C4-2B (cell line): ENCODE data around the gene THEM5.

Experiments used
- H3K27ac ChIP-seq: fragments of 450-650 bp; 2 replicates; pipeline ENCODE4 v1.5.1; 2017
- ZFX ChIP-seq: fragments of 450-650 bp; IDR thresholded peaks from 2 replicates; pipeline ENCODE4 v1.6.1; 2017
- TF ChIP-seq, protein P1 (sequence below): fragments of 450-650 bp; conservative IDR thresholded peaks from 2 replicates; pipeline ENCODE4 v1.5.1; 2017; ENCODE audit warnings: mild to moderate bottlenecking

THEM5 gene

DNA sequence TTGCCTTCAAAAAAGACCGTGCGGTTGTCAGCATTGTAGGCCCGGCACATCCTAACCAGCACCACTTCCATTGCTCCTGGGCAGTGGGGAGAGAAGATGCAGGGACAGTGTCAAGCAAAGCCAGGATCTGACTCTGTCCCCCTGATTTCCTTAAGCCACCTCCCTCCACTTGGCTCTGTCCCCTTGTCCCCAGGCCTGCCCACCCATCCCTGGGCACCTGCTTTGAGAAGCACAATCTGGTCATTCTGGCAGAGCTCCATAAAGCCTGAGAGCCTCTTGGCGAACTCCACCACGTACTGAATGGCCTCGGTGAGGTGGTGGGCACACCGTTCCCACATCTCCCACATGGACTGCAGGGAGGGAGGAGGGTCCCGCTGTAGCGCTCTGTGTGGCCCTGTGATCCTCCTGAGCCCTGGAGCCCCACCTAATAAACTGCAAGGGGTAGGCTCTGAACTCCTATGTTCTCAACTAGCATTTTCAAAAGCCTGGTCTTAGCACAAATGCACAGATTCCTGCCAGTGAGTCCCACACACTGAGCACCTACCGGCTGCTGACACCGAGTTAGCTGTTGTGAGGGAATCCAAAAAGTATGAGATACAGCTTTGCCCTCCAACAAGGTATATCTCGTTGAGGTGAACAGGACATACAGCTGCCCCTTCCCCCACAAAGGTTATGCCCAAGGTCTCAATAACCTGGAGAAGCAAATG, 40.1 kb downstream of the THEM5 start:
- H3K27ac ChIP-seq = no peak overlapping the region
- TF ChIP-seq, protein P1, sequence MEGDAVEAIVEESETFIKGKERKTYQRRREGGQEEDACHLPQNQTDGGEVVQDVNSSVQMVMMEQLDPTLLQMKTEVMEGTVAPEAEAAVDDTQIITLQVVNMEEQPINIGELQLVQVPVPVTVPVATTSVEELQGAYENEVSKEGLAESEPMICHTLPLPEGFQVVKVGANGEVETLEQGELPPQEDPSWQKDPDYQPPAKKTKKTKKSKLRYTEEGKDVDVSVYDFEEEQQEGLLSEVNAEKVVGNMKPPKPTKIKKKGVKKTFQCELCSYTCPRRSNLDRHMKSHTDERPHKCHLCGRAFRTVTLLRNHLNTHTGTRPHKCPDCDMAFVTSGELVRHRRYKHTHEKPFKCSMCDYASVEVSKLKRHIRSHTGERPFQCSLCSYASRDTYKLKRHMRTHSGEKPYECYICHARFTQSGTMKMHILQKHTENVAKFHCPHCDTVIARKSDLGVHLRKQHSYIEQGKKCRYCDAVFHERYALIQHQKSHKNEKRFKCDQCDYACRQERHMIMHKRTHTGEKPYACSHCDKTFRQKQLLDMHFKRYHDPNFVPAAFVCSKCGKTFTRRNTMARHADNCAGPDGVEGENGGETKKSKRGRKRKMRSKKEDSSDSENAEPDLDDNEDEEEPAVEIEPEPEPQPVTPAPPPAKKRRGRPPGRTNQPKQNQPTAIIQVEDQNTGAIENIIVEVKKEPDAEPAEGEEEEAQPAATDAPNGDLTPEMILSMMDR = no peak
- TF ChIP-seq ZFX = no peak

DNA sequence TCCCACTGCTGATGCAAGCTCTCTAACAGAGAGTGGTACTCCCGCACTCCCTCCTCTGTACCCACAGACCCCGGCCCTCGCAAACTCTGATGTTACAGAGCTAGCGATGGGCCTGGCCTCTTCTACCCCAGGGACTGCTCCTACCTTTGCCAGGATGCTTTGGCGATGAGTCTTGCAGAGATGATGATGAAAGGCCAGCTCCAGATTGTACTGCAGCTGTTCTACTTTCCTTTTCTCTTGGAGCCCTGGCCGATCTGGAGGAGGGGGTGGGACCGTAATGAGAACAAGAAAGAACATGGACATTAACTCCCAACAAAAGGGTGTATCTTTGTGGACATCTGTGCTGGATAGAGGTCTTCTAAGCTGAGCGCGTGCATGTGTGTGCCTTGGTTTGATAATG, 42.3 kb downstream of the THEM5 start:
- H3K27ac ChIP-seq = no peak overlapping the region
- TF ChIP-seq ZFX = no peak
- TF ChIP-seq, protein P1 = no peak

DNA sequence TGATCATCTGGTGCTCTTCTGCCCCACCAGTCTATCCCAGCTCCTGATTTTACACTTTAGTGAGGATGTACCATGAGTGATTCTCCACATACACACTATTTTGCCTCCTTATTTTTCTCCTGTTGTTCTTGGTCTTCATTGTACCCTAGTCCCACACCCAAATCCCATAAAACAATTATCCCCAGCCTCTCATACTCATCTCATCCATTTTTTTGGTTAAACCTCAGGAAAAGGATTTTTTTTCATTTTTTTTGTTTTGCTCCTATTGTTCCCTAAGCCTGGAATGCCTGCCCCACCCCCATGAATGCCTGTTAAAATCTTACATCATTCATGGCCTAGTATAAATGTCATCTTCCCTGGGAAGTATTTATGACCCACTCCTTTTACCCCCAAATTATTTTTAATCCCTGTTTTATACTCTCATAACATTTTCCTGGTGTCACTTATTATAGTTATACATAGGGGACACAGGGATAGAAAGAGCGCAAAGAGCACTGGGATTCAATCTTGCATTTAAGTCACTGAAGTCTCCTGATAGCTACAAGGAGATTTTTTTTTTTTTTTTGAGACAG, 43.4 kb downstream of the THEM5 start:
- TF ChIP-seq, protein P1 = no peak
- TF ChIP-seq ZFX = no peak
- no peak overlapping the region for H3K27ac ChIP-seq

DNA sequence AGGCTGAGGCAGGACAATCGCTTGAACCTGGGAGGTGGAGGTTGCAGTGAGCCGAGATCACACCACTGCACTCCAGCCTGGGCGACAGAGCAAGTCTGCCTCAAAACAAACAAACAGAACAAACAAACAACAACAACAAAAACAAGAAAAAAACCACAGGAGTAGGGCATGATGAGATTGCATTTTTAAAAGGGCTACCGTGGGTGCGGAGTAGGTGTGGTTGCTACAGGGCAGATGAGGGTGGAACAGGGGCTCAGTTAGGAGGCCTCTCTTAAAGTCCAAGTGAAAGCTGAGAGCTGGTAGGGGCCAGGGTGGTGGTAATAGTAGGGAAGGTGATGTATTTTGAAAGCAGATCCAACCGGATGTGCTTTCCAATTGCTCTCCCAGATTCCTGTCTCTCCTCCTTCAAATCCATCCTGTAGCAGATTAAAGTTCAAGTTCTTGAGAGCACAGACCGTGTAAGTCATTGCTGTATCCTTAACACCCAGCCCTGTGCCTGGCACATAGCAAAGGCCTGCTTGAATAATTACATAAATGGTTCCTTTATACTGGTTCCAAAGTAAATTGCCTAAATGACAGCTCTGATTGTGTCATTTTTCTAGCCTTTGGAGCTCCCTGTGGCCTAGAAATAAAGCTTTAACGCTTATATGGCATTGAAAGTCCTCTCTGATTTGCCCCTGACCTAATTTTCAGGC, 44.1 kb downstream of the THEM5 start:
- no peak overlapping the region for H3K27ac ChIP-seq
- TF ChIP-seq, protein P1 = no peak
- TF ChIP-seq ZFX = no peak

DNA sequence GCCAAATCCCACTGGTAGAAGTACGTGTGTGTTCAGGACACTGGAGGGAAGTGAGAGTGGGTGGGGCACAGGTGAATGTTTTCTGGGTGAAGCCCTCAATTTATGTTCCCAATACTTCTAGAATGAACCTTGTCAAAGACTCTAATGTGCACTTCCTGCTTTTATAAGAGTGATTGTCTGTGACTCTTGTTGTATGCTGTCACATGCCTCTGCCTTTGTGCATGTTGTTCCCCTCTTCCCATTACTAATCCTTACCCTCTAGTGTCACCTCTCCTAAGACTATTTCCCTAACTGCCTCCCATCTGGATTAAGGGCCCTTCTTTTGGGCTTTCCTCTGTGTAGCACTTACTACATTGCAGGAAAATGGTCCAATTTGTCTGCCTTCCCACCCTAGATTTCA, 45.7 kb downstream of the THEM5 start:
- no peak overlapping the region for H3K27ac ChIP-seq
- TF ChIP-seq ZFX = no peak
- TF ChIP-seq, protein P1 = no peak

DNA sequence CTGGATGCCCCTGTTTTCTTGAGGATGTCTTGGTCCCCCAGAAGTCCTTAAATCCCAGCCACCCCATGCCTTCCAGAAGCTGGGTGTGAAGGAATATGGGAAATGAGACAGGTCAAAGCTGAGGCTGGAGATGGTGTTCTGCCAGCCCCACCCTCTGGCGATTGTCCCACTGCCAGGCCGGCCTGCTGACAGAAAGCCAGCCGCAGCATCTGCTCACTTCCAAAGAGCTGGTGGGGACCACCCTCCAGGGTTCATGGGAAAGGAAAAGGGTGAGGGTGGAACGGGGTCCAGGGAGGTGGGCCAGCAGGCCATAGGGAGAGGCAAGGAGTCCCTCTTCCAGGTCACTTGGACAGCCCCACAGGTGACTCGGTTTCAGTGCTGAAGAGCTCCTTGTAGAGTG, 46.4 kb downstream of the THEM5 start:
- TF ChIP-seq ZFX = no peak
- TF ChIP-seq, protein P1 = no peak
- no peak overlapping the region for H3K27ac ChIP-seq

DNA sequence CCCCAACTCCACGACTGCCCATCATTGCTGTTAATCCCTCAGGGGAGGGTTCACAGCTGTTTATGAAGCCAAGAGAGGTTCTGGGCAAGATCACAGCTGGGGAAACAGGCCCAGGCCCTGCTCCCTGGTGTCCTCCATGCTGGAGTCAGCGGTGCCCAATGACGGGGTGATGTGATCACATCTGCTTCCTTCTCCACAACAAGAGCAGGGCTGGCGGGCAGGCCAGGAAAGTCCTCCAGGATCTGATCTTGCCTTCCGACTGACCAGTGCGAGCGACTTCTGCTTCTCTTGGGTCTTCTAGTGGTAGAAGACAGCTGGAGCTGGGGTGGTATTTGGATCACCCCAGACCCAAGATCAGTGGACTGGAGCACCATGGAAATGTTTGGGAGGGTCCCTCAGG, 47.3 kb downstream of the THEM5 start:
- TF ChIP-seq, protein P1 = no peak
- TF ChIP-seq ZFX = no peak
- no peak overlapping the region for H3K27ac ChIP-seq
